ENCODE measurements around the gene PPIG. TPM values are rescaled to one million over a fixed set of nuclear protein-coding genes. Genes with fewer than 3 reads are reported as not detected.
"Not testable (repeated sequence)": the region's sequence is repeated elsewhere in the genome, so short reads cannot be mapped to it uniquely, and the experiment has no call there.

Gene PPIG
- total RNA-seq, 8 experiments from 2014 or later: 42.9 to 59.6 (median 52.2) TPM

- H3K4me3 ChIP-seq: no peak overlapping the region
- 0 to 100% (median 53%) methylated on average over 1 to 3 of the region's 3 CpGs; no CpG with 5 or more reads in 1 of the 10 experiments for WGBS, 10 experiments
- no peak overlapping the region for H3K27ac ChIP-seq
- no peaks in the 10 kb centered on the region for H3K4me1 ChIP-seq (replicated peaks in 1 of 2)
- in situ Hi-C loops (cut with MboI; ENCODE audit: low pct_unique_long_range_greater_than_20kb in 2 of 9, low sequenced_read_pairs in 9 of 9, unreplicated experiment in 9 of 9): no loop called here
- ATAC-seq (replicated peaks in 6 of 8): no peak
Measured at GRCh38 chr2:169673106-169673505, 89.0 kb downstream of the PPIG start.

GRCh38 chr2:169673921-169674320 is 89.8 kb downstream of the PPIG start:
- H3K4me1 ChIP-seq (replicated peaks in 1 of 2): no peaks in the 10 kb centered on the region
- 17 to 100% (median 88%) methylated on average over 1 to 2 of the region's 2 CpGs; no CpG with 5 or more reads in 4 of the 10 experiments for WGBS, 10 experiments
- in situ Hi-C loops (cut with MboI; ENCODE audit: low pct_unique_long_range_greater_than_20kb in 2 of 9, low sequenced_read_pairs in 9 of 9, unreplicated experiment in 9 of 9): no loop called here
- H3K27ac ChIP-seq: no peak overlapping the region
- H3K4me3 ChIP-seq: no peak overlapping the region
- no peak for ATAC-seq (replicated peaks in 6 of 8)

GRCh38 chr2:169676357-169676756 is 92.2 kb downstream of the PPIG start:
- ATAC-seq (replicated peaks in 6 of 8): no peak
- H3K4me1 ChIP-seq (replicated peaks in 1 of 2): no peaks in the 10 kb centered on the region
- no peak overlapping the region for H3K27ac ChIP-seq
- WGBS, 10 experiments: 11 to 96% (median 31%) methylated on average over 1 to 3 of the region's 3 CpGs
- H3K4me3 ChIP-seq: no peak overlapping the region
- in situ Hi-C loops (cut with MboI; ENCODE audit: low pct_unique_long_range_greater_than_20kb in 2 of 9, low sequenced_read_pairs in 9 of 9, unreplicated experiment in 9 of 9): no loop called here

- Histone ChIP-seq H3K4me1 (replicated peaks in 1 of 2) (no peaks in the 10 kb centered on the region), H3K4me3 (no peak overlapping the region), H3K27ac (no peak overlapping the region)
- in situ Hi-C loops (cut with MboI; ENCODE audit: low pct_unique_long_range_greater_than_20kb in 2 of 9, low sequenced_read_pairs in 9 of 9, unreplicated experiment in 9 of 9): no loop called here
- no peak for ATAC-seq (replicated peaks in 6 of 8)
- 38 to 100% (median 79%) methylated on average over 1 to 6 of the region's 6 CpGs for WGBS, 10 experiments
Measured at GRCh38 chr2:169676850-169677249, 92.7 kb downstream of the PPIG start.

- ATAC-seq (replicated peaks in 6 of 8): peak in 1 of 8 experiments; percentile 29
- 14 to 100% (median 72%) methylated on average over 1 to 3 of the region's 3 CpGs; no CpG with 5 or more reads in 2 of the 10 experiments for WGBS, 10 experiments
- H3K27ac ChIP-seq: no peak overlapping the region
- in situ Hi-C loops (cut with MboI; ENCODE audit: low pct_unique_long_range_greater_than_20kb in 2 of 9, low sequenced_read_pairs in 9 of 9, unreplicated experiment in 9 of 9): no loop called here
- H3K4me3 ChIP-seq: no peak overlapping the region
- H3K4me1 ChIP-seq (replicated peaks in 1 of 2): no peaks in the 10 kb centered on the region
Measured at GRCh38 chr2:169683054-169683424, 98.9 kb downstream of the PPIG start.

GRCh38 chr2:169683425-169684134 is 99.4 kb downstream of the PPIG start:
- in situ Hi-C loops (cut with MboI; ENCODE audit: low pct_unique_long_range_greater_than_20kb in 2 of 9, low sequenced_read_pairs in 9 of 9, unreplicated experiment in 9 of 9): no loop called here
- ATAC-seq (replicated peaks in 6 of 8): peak in 1 of 8 experiments; percentile 86
- Histone ChIP-seq H3K27ac (no peak overlapping the region), H3K4me1 (replicated peaks in 1 of 2) (no peaks in the 10 kb centered on the region), H3K4me3 (no peak overlapping the region)
- WGBS, 10 experiments: 20 to 87% (median 76%) methylated on average over 1 to 3 of the region's 3 CpGs; no CpG with 5 or more reads in 1 of the 10 experiments

- ATAC-seq (replicated peaks in 6 of 8): no peak
- no peak overlapping the region for H3K4me3 ChIP-seq
- in situ Hi-C loops (cut with MboI; ENCODE audit: low pct_unique_long_range_greater_than_20kb in 2 of 9, low sequenced_read_pairs in 9 of 9, unreplicated experiment in 9 of 9): no loop called here
- 0 to 94% (median 61%) methylated on average over 1 to 3 of the region's 3 CpGs for WGBS, 10 experiments
- H3K27ac ChIP-seq: no peak overlapping the region
- no peaks in the 10 kb centered on the region for H3K4me1 ChIP-seq (replicated peaks in 1 of 2)
Measured at GRCh38 chr2:169684135-169684565, 100.0 kb downstream of the PPIG start.

- H3K4me1 ChIP-seq (replicated peaks in 1 of 2); H3K27ac ChIP-seq; in situ Hi-C loops (cut with MboI; ENCODE audit: low pct_unique_long_range_greater_than_20kb in 2 of 9, low sequenced_read_pairs in 9 of 9, unreplicated experiment in 9 of 9); H3K4me3 ChIP-seq; ATAC-seq (replicated peaks in 6 of 8): not testable (repeated sequence)
- 93 to 100% methylated on average over 2 of the region's 2 CpGs; no CpG with 5 or more reads in 8 of the 10 experiments for WGBS, 10 experiments
Measured at GRCh38 chr2:169684712-169685111, 100.6 kb downstream of the PPIG start.

- H3K27ac ChIP-seq; H3K4me3 ChIP-seq; ATAC-seq (replicated peaks in 6 of 8); H3K4me1 ChIP-seq (replicated peaks in 1 of 2); in situ Hi-C loops (cut with MboI; ENCODE audit: low pct_unique_long_range_greater_than_20kb in 2 of 9, low sequenced_read_pairs in 9 of 9, unreplicated experiment in 9 of 9): not testable (repeated sequence)
- 60 to 100% (median 78%) methylated on average over 1 to 4 of the region's 4 CpGs; no CpG with 5 or more reads in 3 of the 10 experiments for WGBS, 10 experiments
Measured at GRCh38 chr2:169686825-169687224, 102.7 kb downstream of the PPIG start.

- H3K27ac ChIP-seq; H3K4me1 ChIP-seq (replicated peaks in 1 of 2); H3K4me3 ChIP-seq; in situ Hi-C loops (cut with MboI; ENCODE audit: low pct_unique_long_range_greater_than_20kb in 2 of 9, low sequenced_read_pairs in 9 of 9, unreplicated experiment in 9 of 9); ATAC-seq (replicated peaks in 6 of 8): not testable (repeated sequence)
Measured at GRCh38 chr2:169687943-169688342, 103.8 kb downstream of the PPIG start.

GRCh38 chr2:169690958-169691357 is 106.8 kb downstream of the PPIG start:
- no peak for ATAC-seq (replicated peaks in 6 of 8)
- in situ Hi-C loops (cut with MboI; ENCODE audit: low pct_unique_long_range_greater_than_20kb in 2 of 9, low sequenced_read_pairs in 9 of 9, unreplicated experiment in 9 of 9): no loop called here

More at GRCh38 chr2:169690958-169691357, 106.8 kb downstream of the PPIG start:
- Histone ChIP-seq H3K4me3 (no peak overlapping the region), H3K27ac (no peak overlapping the region), H3K4me1 (replicated peaks in 1 of 2) (peaks cover 3 to 11% of the 10 kb centered on the region in 2 donors)
- WGBS, 10 experiments: 7 to 100% (median 51%) methylated on average over 1 of the region's 1 CpG; no CpG with 5 or more reads in 2 of the 10 experiments

Data from motor neuron (in vitro differentiated cells).